Left lung (tissue), 10 donors: ENCODE measurements around the gene TM4SF1. TPM values are rescaled to one million over a fixed set of nuclear protein-coding genes. Genes with fewer than 3 reads are reported as not detected.
"Not testable (repeated sequence)": the region's sequence is repeated elsewhere in the genome, so short reads cannot be mapped to it uniquely, and the experiment has no call there.

Source experiments
- ATAC-seq: fragments of 200-7000 bp; cut with Tn5 transposase; one replicate; pipeline ENCODE4 v1.9.1; 2020; ENCODE audit warnings: moderate library complexity
- DNase-seq, 4 donors: peaks; one replicate each; pipeline ENCODE4 v3.0.0-alpha.2; 2013 to 2020
- H3K27ac ChIP-seq, 2 donors: fragments of 200-600 bp; sonication (generic) in 1 of 2; one replicate each; pipeline versions ENCODE4 v1.5.0 to v1.8.0; 2020 to 2021
- H3K27me3 ChIP-seq, 2 donors: fragments of 200-600 bp; sonication (generic) in 1 of 2; one replicate each; pipeline versions ENCODE4 v1.5.0 to v1.8.0; 2020 to 2021
- H3K36me3 ChIP-seq, 2 donors: fragments of 200-600 bp; sonication (generic) in 1 of 2; one replicate each; pipeline versions ENCODE4 v1.5.0 to v1.8.0; 2020 to 2021
- H3K4me1 ChIP-seq, 2 donors: fragments of 200-600 bp; one replicate each; pipeline ENCODE4 v1.8.0; 2021
- H3K4me3 ChIP-seq, 2 donors: fragments of 200-600 bp; sonication (generic) in 1 of 2; one replicate each; pipeline versions ENCODE4 v1.5.0 to v1.8.0; 2020 to 2021; ENCODE audit warnings: mild to moderate bottlenecking in 1 of 2
- H3K9me3 ChIP-seq, 2 donors: fragments of 200-600 bp; sonication (generic) in 1 of 2; one replicate each; pipeline versions ENCODE4 v1.5.0 to v1.8.0; 2020 to 2021
- intact Hi-C, 2 donors: fragments of 100-400 bp; cut with DNase I; formaldehyde crosslinking; loops; one replicate each; pipeline versions ENCODE4 v1.11.2 to v1.14.2; 2022
- polyA plus RNA-seq, 6 donors: library from polyadenylated mRNA; unstranded; fragments of 120-200 nt; gene quantifications; one replicate each; pipeline ENCODE4 v1.2.1, GENCODE V29; 2013; ENCODE audit not compliant: insufficient read length in 6 of 6
- total RNA-seq, 2 donors: library from RNA; stranded (reverse); fragmentation: NEBNext Ultra II Directional; extraction: Animal tissue kit (Norgen Biotek cat#: 25700); gene quantifications; one replicate each; pipeline ENCODE4 v1.2.1, GENCODE V29; 2021
- TF ChIP-seq, protein P1 (sequence below), 2 donors: fragments of 200-600 bp; sonication (generic) in 1 of 2; IDR thresholded peaks; one replicate each; pipeline versions ENCODE4 v1.5.0 to v1.8.0; 2021; ENCODE audit warnings: antibody characterized with exemption in 2 of 2
- donor health status: DM: no; HTN: yes; CAD: no.
- donor health status: DM: no; HTN: no; CAD: no.

Gene TM4SF1
- total and polyA plus RNA-seq, 8 donors, result 74.1 to 283 (median 109) TPM

DNA sequence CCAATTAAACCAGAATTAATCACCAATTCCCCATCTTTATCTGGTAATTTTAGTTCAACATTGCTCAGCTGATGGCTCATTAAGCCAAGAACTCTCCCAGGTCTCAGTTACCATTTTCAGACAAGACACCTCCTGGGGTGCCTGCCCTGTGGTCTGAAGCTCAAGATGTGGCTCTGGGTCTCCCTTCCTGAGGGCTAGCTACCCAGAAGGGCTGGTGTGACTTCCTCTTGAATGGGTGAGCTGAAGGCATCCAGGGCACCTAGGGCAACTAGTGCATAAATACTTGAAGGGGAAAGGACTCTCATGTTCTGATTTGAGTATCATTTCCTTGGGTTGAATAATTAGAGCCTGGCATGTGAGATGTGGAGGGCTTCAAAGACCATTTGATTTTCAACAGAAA lies 6.7 kb upstream of the TM4SF1 start:
- H3K36me3 ChIP-seq, result no peaks in the 10 kb centered on the region
- peaks cover 0 to 9% of the 10 kb centered on the region in 2 donors for H3K4me1 ChIP-seq
- ATAC-seq, result no peak
- H3K27ac ChIP-seq, result no peak overlapping the region
- no peak overlapping the region for H3K4me3 ChIP-seq
- DNase-seq, result no peak
- TF ChIP-seq, protein P1, sequence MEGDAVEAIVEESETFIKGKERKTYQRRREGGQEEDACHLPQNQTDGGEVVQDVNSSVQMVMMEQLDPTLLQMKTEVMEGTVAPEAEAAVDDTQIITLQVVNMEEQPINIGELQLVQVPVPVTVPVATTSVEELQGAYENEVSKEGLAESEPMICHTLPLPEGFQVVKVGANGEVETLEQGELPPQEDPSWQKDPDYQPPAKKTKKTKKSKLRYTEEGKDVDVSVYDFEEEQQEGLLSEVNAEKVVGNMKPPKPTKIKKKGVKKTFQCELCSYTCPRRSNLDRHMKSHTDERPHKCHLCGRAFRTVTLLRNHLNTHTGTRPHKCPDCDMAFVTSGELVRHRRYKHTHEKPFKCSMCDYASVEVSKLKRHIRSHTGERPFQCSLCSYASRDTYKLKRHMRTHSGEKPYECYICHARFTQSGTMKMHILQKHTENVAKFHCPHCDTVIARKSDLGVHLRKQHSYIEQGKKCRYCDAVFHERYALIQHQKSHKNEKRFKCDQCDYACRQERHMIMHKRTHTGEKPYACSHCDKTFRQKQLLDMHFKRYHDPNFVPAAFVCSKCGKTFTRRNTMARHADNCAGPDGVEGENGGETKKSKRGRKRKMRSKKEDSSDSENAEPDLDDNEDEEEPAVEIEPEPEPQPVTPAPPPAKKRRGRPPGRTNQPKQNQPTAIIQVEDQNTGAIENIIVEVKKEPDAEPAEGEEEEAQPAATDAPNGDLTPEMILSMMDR (IDR thresholded peaks at IDR 0.05), result no peak
- no peaks in the 10 kb centered on the region for H3K9me3 ChIP-seq
- no peaks in the 10 kb centered on the region for H3K27me3 ChIP-seq
- intact Hi-C loops, result no loop called here

DNA sequence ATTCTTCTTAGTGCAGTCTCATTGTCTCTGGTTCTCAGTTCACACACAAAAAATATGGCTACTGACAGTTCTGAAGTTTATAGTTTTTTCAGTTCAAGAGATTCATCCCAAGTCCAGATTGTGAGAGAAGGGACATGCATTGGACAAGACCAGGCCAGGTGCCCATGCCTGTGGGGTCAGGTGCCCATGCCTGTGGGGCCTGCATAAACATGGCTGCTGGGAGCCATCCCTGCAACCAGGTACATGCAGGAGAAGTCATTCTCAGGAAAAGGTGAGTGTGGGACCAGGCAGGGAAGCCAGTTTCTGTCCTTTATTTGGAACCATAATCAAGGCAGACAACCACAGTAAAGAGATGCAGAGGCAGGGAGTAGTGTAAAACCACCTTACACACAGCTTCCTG lies 6.3 kb upstream of the TM4SF1 start:
- no peaks in the 10 kb centered on the region for H3K36me3 ChIP-seq
- no peak for DNase-seq
- H3K27me3 ChIP-seq, result no peaks in the 10 kb centered on the region
- no peaks in the 10 kb centered on the region for H3K9me3 ChIP-seq
- no peak overlapping the region for H3K27ac ChIP-seq
- ATAC-seq, result no peak
- intact Hi-C loops, result no loop called here
- H3K4me1 ChIP-seq, result peaks cover 4 to 9% of the 10 kb centered on the region in 2 donors
- TF ChIP-seq, protein P1 (IDR thresholded peaks at IDR 0.05), result no peak
- H3K4me3 ChIP-seq, result no peak overlapping the region

DNA sequence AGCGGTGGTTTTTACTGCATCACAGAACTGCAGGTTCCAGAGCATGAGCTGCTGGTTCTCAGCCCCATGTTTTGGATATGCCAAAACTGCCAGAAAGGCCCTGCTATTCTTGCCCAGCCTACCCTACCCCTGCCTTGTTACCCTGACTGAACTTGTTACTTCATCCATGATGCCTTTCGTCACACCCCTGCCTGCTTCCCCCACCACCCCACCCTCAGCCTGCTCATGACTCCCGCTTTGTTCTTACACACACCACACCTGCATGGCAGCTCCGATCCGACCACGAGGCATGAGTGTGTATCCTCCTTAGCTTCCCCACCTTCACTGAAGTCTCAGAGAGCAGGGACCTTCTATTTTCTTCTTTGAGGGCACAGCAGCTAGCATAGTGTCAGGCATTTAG lies 5.1 kb upstream of the TM4SF1 start:
- DNase-seq (no peak), ATAC-seq (no peak)
- intact Hi-C loops, result no loop called here
- Histone ChIP-seq H3K36me3 (no peaks in the 10 kb centered on the region), H3K27ac (no peak overlapping the region), H3K4me1 (peaks cover 9 to 16% of the 10 kb centered on the region in 2 donors), H3K9me3 (no peaks in the 10 kb centered on the region), H3K4me3 (no peak overlapping the region), H3K27me3 (no peaks in the 10 kb centered on the region)
- TF ChIP-seq, protein P1 (IDR thresholded peaks at IDR 0.05), result no peak

DNA sequence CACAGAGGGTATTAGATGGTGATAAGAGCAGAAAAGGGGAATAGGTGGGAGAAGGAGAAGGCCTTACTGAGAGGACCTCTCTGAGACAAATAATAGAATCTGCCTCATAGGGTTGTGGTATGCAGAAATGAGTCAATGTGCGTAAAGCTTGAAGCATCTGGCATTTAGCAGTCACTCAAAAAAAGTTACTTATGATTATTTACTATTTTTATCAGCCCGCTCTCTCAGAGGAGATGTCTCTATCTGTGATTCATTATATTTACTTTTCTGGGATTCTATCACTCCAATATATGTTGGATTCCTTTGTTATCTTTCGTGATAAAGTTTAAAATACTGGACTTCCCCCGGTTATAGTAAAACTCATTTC lies 4.6 kb upstream of the TM4SF1 start:
- TF ChIP-seq, protein P1 (IDR thresholded peaks at IDR 0.05), result no peak
- no peaks in the 10 kb centered on the region for H3K36me3 ChIP-seq
- no peak overlapping the region for H3K27ac ChIP-seq

DNA sequence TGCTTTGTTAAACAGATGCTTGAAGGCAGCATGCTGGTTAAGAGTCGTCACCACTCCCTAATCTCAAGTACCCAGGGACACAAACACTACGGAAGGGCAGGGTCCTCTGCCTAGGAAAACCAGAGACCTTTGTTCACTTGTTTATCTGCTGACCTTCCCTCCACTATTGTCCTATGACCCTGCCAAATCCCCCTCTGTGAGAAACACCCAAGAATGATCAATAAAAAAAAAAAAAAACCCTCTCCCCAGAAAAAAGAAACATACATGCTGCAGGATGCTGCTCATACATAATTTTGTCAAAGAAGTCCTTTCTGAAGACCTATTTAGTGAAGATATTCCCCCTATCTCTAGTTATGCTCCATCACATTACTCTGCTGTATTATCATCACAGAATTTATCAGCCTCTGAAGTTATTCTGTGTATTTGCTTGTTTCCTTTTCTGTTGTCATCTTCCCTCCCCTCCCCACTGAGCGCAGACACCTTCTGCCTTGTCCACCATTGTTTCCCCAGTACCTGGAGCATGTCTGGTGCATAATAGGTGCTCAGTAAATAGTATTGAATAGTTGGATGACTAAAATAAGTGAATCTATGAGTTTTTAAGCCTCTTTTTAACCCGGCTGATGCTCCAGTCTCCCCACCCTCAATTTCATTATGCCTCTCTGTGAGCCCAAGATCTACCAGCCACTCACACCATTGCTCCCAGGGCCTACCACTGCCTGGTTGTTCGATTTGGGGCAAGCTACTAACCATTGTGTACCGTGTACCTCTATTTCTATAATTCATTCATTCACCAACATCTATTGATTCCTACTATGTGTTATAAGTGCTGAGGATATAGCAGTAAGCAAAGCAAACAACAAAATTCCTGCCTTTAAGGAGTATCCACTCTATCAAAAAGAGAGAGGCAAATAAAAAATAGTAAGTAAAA lies 4.0 kb upstream of the TM4SF1 start:
- Histone ChIP-seq H3K27me3 (no peaks in the 10 kb centered on the region), H3K4me3 (no peak overlapping the region), H3K4me1 (peaks cover 13 to 21% of the 10 kb centered on the region in 2 donors), H3K9me3 (no peaks in the 10 kb centered on the region), H3K27ac (no peak overlapping the region), H3K36me3 (no peaks in the 10 kb centered on the region)
- TF ChIP-seq, protein P1 (IDR thresholded peaks at IDR 0.05), result no peak
- DNase-seq (no peak), ATAC-seq (no peak)
- intact Hi-C loops, result no loop called here

More for the DNA sequence above, 4.6 kb upstream of the TM4SF1 start:
- Histone ChIP-seq H3K9me3 (no peaks in the 10 kb centered on the region), H3K4me1 (peaks cover 9 to 21% of the 10 kb centered on the region in 2 donors), H3K27me3 (no peaks in the 10 kb centered on the region), H3K4me3 (no peak overlapping the region)
- no peak for ATAC-seq
- intact Hi-C loops, result no loop called here
- no peak for DNase-seq

DNA sequence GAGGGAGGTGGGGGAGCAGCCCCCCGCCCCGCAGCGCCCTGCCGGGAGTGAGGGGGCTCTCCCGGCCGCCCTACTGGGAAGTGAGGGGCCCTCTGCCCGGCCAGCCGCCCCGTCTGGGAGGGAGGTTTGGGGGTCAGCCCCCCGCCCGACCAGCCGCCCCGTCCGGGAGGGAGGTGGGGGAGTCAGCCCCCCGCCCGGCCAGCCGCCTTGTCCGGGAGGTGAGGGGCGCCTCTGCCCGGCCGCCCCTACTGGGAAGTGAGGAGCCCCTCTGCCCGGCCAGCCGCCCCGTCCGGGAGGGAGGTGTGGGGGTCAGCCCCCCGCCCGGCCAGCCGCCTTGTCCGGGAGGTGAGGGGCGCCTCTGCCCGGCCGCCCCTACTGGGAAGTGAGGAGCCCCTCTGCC lies 2.8 kb upstream of the TM4SF1 start:
- H3K9me3 ChIP-seq, DNase-seq, ATAC-seq, H3K27me3 ChIP-seq, H3K27ac ChIP-seq, H3K4me3 ChIP-seq, intact Hi-C loops, H3K36me3 ChIP-seq: not testable (repeated sequence)
- peaks cover 8 to 21% of the 10 kb centered on the region in 2 donors for H3K4me1 ChIP-seq
